GM12801 (cell line): ENCODE results near the gene HSD11B1.

Experiments used
- TF ChIP-seq, protein P1 (sequence below): IDR thresholded peaks from one replicate; pipeline ENCODE4 v1.5.1; 2011; ENCODE audit warnings: control low read depth; ENCODE audit not compliant: insufficient read length; ENCODE audit errors: extremely low read depth

The HSD11B1 gene

DNA sequence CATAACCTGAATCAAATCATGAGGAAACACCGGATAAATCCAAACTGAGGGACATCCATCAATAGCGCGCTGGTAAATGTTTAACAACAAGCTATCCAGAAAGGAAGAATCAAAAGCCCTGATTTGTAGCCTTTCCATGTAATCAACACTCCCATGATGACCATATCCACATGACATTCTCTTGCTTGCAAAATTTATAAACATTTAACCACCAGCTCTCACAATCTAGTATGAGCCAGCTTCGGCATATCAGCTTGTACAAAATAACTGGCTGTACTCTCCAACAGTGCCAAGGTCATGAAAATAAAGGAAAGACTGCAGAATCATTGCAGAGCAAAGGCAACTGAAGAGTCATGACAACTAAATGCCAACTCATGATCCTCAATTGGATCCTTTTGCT lies 15.7 kb downstream of the HSD11B1 start:
- TF ChIP-seq, protein P1, sequence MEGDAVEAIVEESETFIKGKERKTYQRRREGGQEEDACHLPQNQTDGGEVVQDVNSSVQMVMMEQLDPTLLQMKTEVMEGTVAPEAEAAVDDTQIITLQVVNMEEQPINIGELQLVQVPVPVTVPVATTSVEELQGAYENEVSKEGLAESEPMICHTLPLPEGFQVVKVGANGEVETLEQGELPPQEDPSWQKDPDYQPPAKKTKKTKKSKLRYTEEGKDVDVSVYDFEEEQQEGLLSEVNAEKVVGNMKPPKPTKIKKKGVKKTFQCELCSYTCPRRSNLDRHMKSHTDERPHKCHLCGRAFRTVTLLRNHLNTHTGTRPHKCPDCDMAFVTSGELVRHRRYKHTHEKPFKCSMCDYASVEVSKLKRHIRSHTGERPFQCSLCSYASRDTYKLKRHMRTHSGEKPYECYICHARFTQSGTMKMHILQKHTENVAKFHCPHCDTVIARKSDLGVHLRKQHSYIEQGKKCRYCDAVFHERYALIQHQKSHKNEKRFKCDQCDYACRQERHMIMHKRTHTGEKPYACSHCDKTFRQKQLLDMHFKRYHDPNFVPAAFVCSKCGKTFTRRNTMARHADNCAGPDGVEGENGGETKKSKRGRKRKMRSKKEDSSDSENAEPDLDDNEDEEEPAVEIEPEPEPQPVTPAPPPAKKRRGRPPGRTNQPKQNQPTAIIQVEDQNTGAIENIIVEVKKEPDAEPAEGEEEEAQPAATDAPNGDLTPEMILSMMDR, result no peak

DNA sequence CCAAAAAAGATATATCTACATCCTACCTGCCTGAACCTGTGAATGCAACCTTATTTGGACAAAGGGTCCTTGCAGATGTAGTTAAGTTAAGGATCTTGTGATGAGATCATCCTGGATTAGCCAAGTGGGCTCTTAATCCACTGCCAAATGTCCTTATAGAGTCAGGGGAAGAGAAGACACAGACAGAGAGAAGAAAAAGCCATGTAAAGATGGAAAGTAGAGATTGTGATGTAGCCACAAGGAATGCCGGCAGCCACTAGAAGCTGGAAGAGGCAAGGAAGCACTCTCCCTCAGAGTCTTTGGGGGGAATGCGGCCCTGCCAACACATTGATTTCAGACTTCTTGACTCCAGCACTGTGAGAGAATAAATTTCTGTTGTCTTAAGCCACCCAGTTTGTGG lies 16.2 kb downstream of the HSD11B1 start:
- TF ChIP-seq, protein P1, result no peak

DNA sequence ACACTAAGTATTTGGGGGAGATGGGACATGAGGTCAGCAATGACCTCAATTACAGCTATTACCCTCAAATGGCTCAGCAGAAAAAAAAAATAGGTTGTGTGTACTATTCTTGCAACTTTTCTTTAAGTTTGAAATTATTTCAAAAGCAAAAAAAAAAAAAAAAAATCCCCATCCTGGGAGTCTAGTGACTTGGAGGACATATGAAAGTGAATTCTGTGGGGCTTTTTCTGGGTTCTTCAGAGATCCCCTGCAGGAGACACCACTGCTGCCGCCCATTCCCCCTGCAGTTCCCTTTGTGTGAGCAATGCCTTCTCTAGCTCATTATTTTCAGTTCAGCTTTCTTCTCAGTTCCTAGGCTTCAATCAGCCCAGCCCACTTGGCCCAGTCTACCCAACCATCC lies 16.7 kb downstream of the HSD11B1 start:
- TF ChIP-seq, protein P1, result no peak

DNA sequence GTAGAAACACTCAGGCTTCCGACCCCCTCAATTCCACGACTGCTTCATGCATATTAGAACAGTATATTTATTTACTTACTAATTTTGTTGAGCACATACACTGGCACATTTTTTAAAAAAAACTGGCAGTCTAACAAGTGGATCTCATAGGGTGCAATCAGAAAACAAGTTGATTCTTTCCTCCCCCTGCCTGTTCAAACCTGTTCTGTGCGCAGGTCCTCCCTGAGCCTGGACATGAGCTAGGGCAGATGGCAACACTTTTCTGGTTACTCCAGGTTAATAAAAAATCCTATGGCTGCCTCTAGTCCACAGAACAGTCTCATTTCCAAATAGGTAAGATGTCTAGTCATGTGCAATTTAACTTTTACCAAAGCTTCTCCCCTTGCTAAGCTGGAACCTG lies 18.6 kb downstream of the HSD11B1 start:
- TF ChIP-seq, protein P1, result no peak

DNA sequence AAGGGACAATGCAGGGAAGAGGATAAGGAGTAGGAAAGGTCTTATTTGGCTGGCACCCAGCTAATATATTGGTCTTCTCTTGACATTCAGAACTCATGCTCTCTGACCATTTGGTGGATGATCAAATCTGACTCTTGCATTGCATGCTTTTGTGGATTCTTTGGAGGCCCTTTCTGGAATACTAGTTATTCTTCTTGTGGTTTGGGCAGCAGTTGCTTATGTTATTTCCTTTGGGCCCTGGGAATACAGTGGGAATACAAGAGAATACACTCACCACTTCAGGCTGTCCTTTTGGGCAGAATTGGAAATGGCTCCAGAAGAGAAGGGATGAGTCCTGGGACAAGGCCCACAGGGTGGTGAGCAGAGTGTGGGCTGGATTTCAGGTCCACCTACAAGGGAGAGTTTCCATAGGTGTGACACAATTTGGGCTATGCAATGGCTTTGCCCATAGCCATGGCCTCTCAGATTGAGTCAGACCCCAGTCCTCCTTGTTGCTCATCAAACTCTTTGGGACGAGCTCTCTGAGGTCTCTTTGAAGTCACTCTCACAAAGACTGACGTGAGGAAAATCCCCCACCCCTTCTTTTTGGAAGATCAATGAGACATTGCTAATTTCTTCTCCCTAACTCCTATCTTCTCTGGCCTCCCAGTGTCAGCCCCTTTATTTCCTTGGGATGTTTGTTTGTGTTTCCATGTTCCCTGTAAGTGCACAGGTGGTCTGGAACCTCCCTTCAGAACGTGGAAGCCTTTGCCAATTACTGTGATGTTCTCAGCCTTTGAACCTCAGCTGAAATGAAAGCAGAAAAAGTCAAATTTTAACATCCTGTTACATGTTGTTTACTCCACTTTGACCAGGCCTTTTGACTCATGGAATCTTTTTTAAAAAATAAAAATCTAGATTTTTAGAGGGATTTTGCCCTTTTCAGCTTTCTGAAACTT lies 19.4 kb downstream of the HSD11B1 start:
- TF ChIP-seq, protein P1, result no peak

DNA sequence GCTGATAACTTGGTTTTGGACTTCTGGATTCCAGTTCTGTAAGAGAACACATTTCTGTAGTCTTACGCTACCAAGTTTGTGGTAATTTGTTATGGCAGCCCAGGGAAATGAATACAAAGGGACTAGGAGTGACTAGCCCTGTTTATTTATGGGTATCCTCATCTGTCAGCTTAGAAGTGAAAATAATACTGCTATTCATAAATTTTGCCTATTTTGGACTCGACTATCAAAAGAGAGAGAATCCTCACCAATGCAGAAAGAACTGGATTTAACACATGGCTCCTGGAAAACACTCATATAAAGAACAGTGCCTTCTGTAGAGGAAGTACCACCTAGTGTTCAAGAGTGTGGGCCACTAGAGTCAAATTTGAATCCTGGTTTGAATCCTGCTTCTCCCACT lies 22.6 kb downstream of the HSD11B1 start:
- TF ChIP-seq, protein P1, result no peak

DNA sequence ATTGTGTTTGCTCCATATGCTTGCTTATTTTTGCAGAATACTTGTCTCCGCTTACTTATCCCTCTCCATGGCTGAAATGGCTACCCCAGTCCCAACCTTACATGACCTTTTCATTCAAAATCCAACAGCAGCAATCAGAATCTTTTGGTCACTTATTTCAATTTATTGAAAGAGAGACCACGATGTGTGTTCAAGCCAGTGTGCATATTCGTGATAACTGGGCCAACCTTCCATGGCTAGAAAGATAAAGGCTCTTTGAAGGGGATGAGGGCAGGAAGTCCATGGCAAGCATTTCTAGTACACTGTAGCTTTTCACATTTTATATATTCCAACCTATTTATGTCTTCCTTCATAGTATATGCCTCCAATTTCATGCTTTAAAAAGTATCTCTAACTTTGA lies 23.1 kb downstream of the HSD11B1 start:
- TF ChIP-seq, protein P1, result no peak
